PC-9 (cell line): ENCODE measurements around the gene AQP2. TPM values are rescaled to one million over a fixed set of nuclear protein-coding genes. Genes with fewer than 3 reads are reported as not detected.

Experiments
- BruUV-seq: library from RNA; stranded (reverse); fragments of 400-500 nt; replicated peaks from 2 replicates; lab custom pipeline; 2021; lab: Mats Ljungman, UMichigan
- CTCF ChIA-PET: fragments of 300-600 bp; sonication (Branson Sonifier 250); formaldehyde crosslinking; loops from one replicate; lab custom pipeline; 2022; ENCODE audit warnings: antibody characterized with exemption; lab: Charles Lee
- POLR2A ChIA-PET: fragments of 300-600 bp; sonication (Branson Sonifier 250); formaldehyde crosslinking; loops from one replicate; lab custom pipeline; 2022; ENCODE audit warnings: antibody characterized with exemption; ENCODE audit not compliant: unreplicated experiment; lab: Charles Lee
- DNase-seq, 2 experiments: peaks; one replicate each; pipeline versions ENCODE4 v3.0.0 to v3.0.0-alpha.2; 2015 to 2022; ENCODE audit warnings: mixed read lengths in 1 of 2
- H2AFZ ChIP-seq: fragments of 200-600 bp; sonication (generic); 2 replicates; pipeline ENCODE4 v1.8.1; 2017; ENCODE audit warnings: antibody characterized with exemption
- H3F3A ChIP-seq: fragments of 200-600 bp; sonication (generic); 2 replicates; pipeline ENCODE4 v1.8.1; 2017; ENCODE audit warnings: antibody characterized with exemption, mild to moderate bottlenecking, low read depth; ENCODE audit not compliant: insufficient read depth
- H3K27ac ChIP-seq: fragments of 200-600 bp; sonication (generic); 2 replicates; pipeline ENCODE4 v1.6.1; 2016; ENCODE audit warnings: mixed run types
- H3K27me3 ChIP-seq: fragments of 200-600 bp; sonication (generic); 2 replicates; pipeline ENCODE4 v1.6.1; 2016; ENCODE audit warnings: low read depth, mixed run types; ENCODE audit not compliant: insufficient read depth
- H3K36me3 ChIP-seq: fragments of 200-600 bp; sonication (generic); 2 replicates; pipeline ENCODE4 v1.6.1; 2016; ENCODE audit warnings: low read depth, mixed run types
- H3K4me1 ChIP-seq: fragments of 200-600 bp; sonication (generic); replicated peaks from 2 replicates; pipeline ENCODE4 v1.6.1; 2016; ENCODE audit warnings: mixed run types; ENCODE audit not compliant: insufficient read depth
- H3K4me2 ChIP-seq: fragments of 200-600 bp; sonication (generic); 2 replicates; pipeline ENCODE4 v1.6.1; 2017; ENCODE audit warnings: mixed run types
- H3K4me3 ChIP-seq: fragments of 200-600 bp; sonication (generic); 2 replicates; pipeline ENCODE4 v1.6.1; 2016; ENCODE audit warnings: mixed run types
- H3K79me2 ChIP-seq: fragments of 200-600 bp; sonication (generic); 2 replicates; pipeline ENCODE4 v1.6.1; 2017; ENCODE audit warnings: low read depth, mixed run types
- H3K9me2 ChIP-seq: fragments of 200-600 bp; sonication (generic); 2 replicates; pipeline ENCODE4 v1.8.1; 2017; ENCODE audit warnings: mild to moderate bottlenecking; ENCODE audit not compliant: insufficient read depth
- H3K9me3 ChIP-seq: fragments of 200-600 bp; sonication (generic); 2 replicates; pipeline ENCODE4 v1.8.1; 2016; ENCODE audit warnings: low read depth; ENCODE audit not compliant: insufficient read depth
- H4K20me1 ChIP-seq: fragments of 200-600 bp; sonication (generic); 2 replicates; pipeline ENCODE4 v1.8.1; 2017; ENCODE audit not compliant: insufficient read depth
- CTCF ChIP-seq: fragments of 200-600 bp; sonication (generic); conservative IDR thresholded peaks from 2 replicates; pipeline ENCODE4 v1.6.1; 2017; ENCODE audit warnings: mixed run types, antibody characterized with exemption, mild to moderate bottlenecking, moderate library complexity
- EZH2 ChIP-seq: fragments of 200-600 bp; sonication (generic); IDR thresholded peaks from 2 replicates; pipeline ENCODE4 v1.8.0; 2017; ENCODE audit warnings: antibody characterized with exemption, low read depth
- intact Hi-C: fragments of 100-400 bp; cut with micrococcal nuclease; formaldehyde crosslinking; loops from one replicate; pipeline ENCODE4 v1.10.0; 2022; ENCODE audit not compliant: unreplicated experiment
- total RNA-seq: library from RNA; stranded (reverse); gene quantifications from 2 replicates; pipeline ENCODE4 v1.2.3, GENCODE V29; 2021

AQP2 gene
- total RNA-seq, 1 experiment from 2014 or later: not detected

- Histone ChIP-seq H3F3A (no peaks in the 10 kb centered on the region), H3K4me1 (peaks cover under 1% of the 10 kb centered on the region), H3K79me2 (no peaks in the 10 kb centered on the region), H3K27me3 (no peaks in the 10 kb centered on the region), H3K9me3 (no peaks in the 10 kb centered on the region), H3K36me3 (no peaks in the 10 kb centered on the region), H4K20me1 (no peaks in the 10 kb centered on the region), H3K4me3 (no peak overlapping the region), H2AFZ (no peak overlapping the region), H3K4me2 (no peak overlapping the region), H3K27ac (no peak overlapping the region), H3K9me2 (no peaks in the 10 kb centered on the region)
- ChIA-PET CTCF (interaction anchor here (0.8 to 1.2 kb wide), 2 partner anchors 14 to 34 kb away, joined by 3 to 4 read pairs; no protein-coding TSS in a partner anchor), POLR2A (no interaction called here)
- intact Hi-C loops: no loop called here
- no peak for DNase-seq
- no TSS peak for BruUV-seq
- TF ChIP-seq CTCF: no peak
These were observed 22.1 kb upstream of the AQP2 start for GRCh38 chr12:49928471-49928870.

- H3K79me2 ChIP-seq: no peaks in the 10 kb centered on the region
- no peak overlapping the region for H2AFZ ChIP-seq
- no peaks in the 10 kb centered on the region; the same call in 1 of the 2 replicates for H3F3A ChIP-seq
- H3K9me3 ChIP-seq: no peaks in the 10 kb centered on the region
- H3K4me2 ChIP-seq: no peak overlapping the region
- intact Hi-C loops: no loop called here
- H4K20me1 ChIP-seq: no peaks in the 10 kb centered on the region
- no peak overlapping the region for H3K27ac ChIP-seq
- ChIA-PET CTCF (interaction anchor here (1.2 kb wide), 1 partner anchor 13 kb away, joined by 3 read pairs; no protein-coding TSS in a partner anchor), POLR2A (no interaction called here)
- no peaks in the 10 kb centered on the region for H3K36me3 ChIP-seq
- H3K4me1 ChIP-seq: peaks cover 11% of the 10 kb centered on the region
- TF ChIP-seq EZH2: no peak
- TF ChIP-seq CTCF: no peak
- no peaks in the 10 kb centered on the region for H3K9me2 ChIP-seq
- no TSS peak for BruUV-seq
- no peak for DNase-seq
- no peak overlapping the region for H3K4me3 ChIP-seq
- no peaks in the 10 kb centered on the region for H3K27me3 ChIP-seq
These were observed 21.0 kb upstream of the AQP2 start for GRCh38 chr12:49929581-49929980.

- Histone ChIP-seq H3K9me3 (no peaks in the 10 kb centered on the region), H2AFZ (no peak overlapping the region), H3F3A (no peaks in the 10 kb centered on the region; the same call in 1 of the 2 replicates), H3K27me3 (no peaks in the 10 kb centered on the region), H3K79me2 (no peaks in the 10 kb centered on the region), H3K9me2 (no peaks in the 10 kb centered on the region), H3K4me3 (no peak overlapping the region), H3K4me2 (no peak overlapping the region), H3K27ac (no peak overlapping the region), H3K36me3 (no peaks in the 10 kb centered on the region), H4K20me1 (no peaks in the 10 kb centered on the region), H3K4me1 (peaks cover 11% of the 10 kb centered on the region)
- no peak for TF ChIP-seq EZH2
- no peak for TF ChIP-seq CTCF
- DNase-seq: no peak
- intact Hi-C loops: no loop called here
- CTCF ChIA-PET: no interaction called here
- POLR2A ChIA-PET: no interaction called here
- BruUV-seq: no TSS peak
These were observed 19.8 kb upstream of the AQP2 start for GRCh38 chr12:49930515-49931288.
